Lower leg skin (tissue), 4 donors: ENCODE results near the gene SYCE3. TPM values are rescaled to one million over a fixed set of nuclear protein-coding genes. Genes with fewer than 3 reads are reported as not detected.
A peak's percentile ranks its signal among the peaks of the same experiment; 100 is the strongest.

ENCODE experiments used
- DNase-seq, 2 donors: peaks; one replicate each; pipeline ENCODE4 v3.0.0-alpha.2; 2019; ENCODE audit warnings: low spot score in 2 of 2
- H3K4me3 ChIP-seq: fragments of 200-600 bp; sonication (generic); 2 replicates; pipeline ENCODE4 v1.5.1; 2017; ENCODE audit warnings: mild to moderate bottlenecking, low read depth; ENCODE audit not compliant: poor library complexity, severe bottlenecking
- CTCF ChIP-seq, 3 donors: fragments of 450-650 bp; IDR thresholded peaks; one replicate each; pipeline ENCODE4 v1.5.1; 2016; ENCODE audit warnings: antibody characterized with exemption in 3 of 3, mild to moderate bottlenecking in 3 of 3, moderate library complexity in 2 of 3
- POLR2A ChIP-seq, 2 donors: fragments of 450-650 bp; IDR thresholded peaks; one replicate each; pipeline ENCODE4 v1.6.1; 2016 to 2017; ENCODE audit warnings: antibody characterized with exemption in 2 of 2, mild to moderate bottlenecking in 1 of 2, moderate library complexity in 1 of 2
- WGBS, 2 donors: methylation state at CpG; one replicate each; pipeline ENCODE4 v1.1.5; 2018; 5-methylcytosine and 5-hydroxymethylcytosine counted together
- intact Hi-C: fragments of 100-400 bp; cut with DNase I; formaldehyde crosslinking; loops from one replicate; pipeline ENCODE4 v1.15.0; 2023; ENCODE audit warnings: low total_unique reads
- total RNA-seq, 4 donors: library from RNA; depleted of rRNA; stranded (reverse); fragments of >200 nt; gene quantifications; one replicate each; pipeline ENCODE4 v1.1.0, GENCODE V29; 2016

Gene SYCE3
- total RNA-seq, 4 donors from 2014 or later, result not detected

GRCh38 chr22:50531546-50531961 lies 31.2 kb downstream of the SYCE3 start:
- peak overlapping the region; percentile 61 for H3K4me3 ChIP-seq
- peak; percentile 56 to 94 for DNase-seq
- intact Hi-C loops, result no loop called here
- 0% methylated on average over 25 to 34 of the region's 44 CpGs for WGBS, 2 donors
- no peak for TF ChIP-seq CTCF (IDR thresholded peaks at IDR 0.05)
- no peak for TF ChIP-seq POLR2A (IDR thresholded peaks at IDR 0.05)

GRCh38 chr22:50530877-50531545 lies 31.7 kb downstream of the SYCE3 start:
- intact Hi-C loops, result no loop called here
- 2 to 6% methylated on average over 33 to 41 of the region's 53 CpGs for WGBS, 2 donors
- DNase-seq, result peak; percentile 88 to 98
- TF ChIP-seq POLR2A (IDR thresholded peaks at IDR 0.05), result peak in 1 of 2 donors; percentile 23
- no peak for TF ChIP-seq CTCF (IDR thresholded peaks at IDR 0.05)
- H3K4me3 ChIP-seq, result peak overlapping the region; percentile 61

GRCh38 chr22:50530580-50530876 lies 32.2 kb downstream of the SYCE3 start:
- intact Hi-C loops, result no loop called here
- H3K4me3 ChIP-seq, result peak overlapping the region; percentile 61
- TF ChIP-seq CTCF (IDR thresholded peaks at IDR 0.05) (no peak), POLR2A (IDR thresholded peaks at IDR 0.05) (no peak)

GRCh38 chr22:50529897-50530579 lies 32.7 kb downstream of the SYCE3 start, which contains the start of gene TYMP:
Gene TYMP, minus strand, starts transcription at chr22:50530012. Its CDS starts 303 bp downstream, at chr22:50529709.
- TF ChIP-seq CTCF (IDR thresholded peaks at IDR 0.05) (peak in 1 of 3 donors; percentile 18), POLR2A (IDR thresholded peaks at IDR 0.05) (peak in 1 of 2 donors; percentile 2)
- DNase-seq, result peak; percentile 77 to 97
- 0% methylated on average over 20 to 72 of the region's 92 CpGs for WGBS, 2 donors
- peak within 1 kb of the TSS; percentile 61 for H3K4me3 ChIP-seq
- intact Hi-C loops, result no loop called here

More at GRCh38 chr22:50530580-50530876, 32.2 kb downstream of the SYCE3 start:
- no peak for DNase-seq
- 0% methylated on average over 7 to 19 of the region's 21 CpGs for WGBS, 2 donors

- peak in 1 of 2 donors; percentile 95 for DNase-seq
- WGBS, 2 donors, result 12 to 22% methylated on average over 27 to 33 of the region's 50 CpGs
- TF ChIP-seq CTCF (IDR thresholded peaks at IDR 0.05) (no peak), POLR2A (IDR thresholded peaks at IDR 0.05) (no peak)
- intact Hi-C loops, result no loop called here
- H3K4me3 ChIP-seq, result peak overlapping the region; percentile 61
Measured at GRCh38 chr22:50529416-50529896, 33.3 kb downstream of the SYCE3 start.
